Stomach (tissue), 9 donors: ENCODE measurements around the gene CDK19. TPM values are rescaled to one million over a fixed set of nuclear protein-coding genes. Genes with fewer than 3 reads are reported as not detected.
A peak's percentile ranks its signal among the peaks of the same experiment; 100 is the strongest.

Experiments used
- DNase-seq, 2 donors: peaks; one replicate each; pipeline versions ENCODE4 v3.0.0 to v3.0.0-alpha.2; 2013 to 2019
- H3K27ac ChIP-seq, 5 donors: fragments of 200-600 bp in 4 of 5; sonication (generic) in 4 of 5; one replicate each; pipeline ENCODE4 v1.5.1; 2013 to 2019; ENCODE audit warnings: mild to moderate bottlenecking in 1 of 5, moderate library complexity in 1 of 5
- H3K27me3 ChIP-seq, 3 donors: fragments of 200-600 bp; sonication (generic); one replicate each; pipeline ENCODE4 v1.5.1; 2017 to 2019; ENCODE audit warnings: mixed run types in 1 of 3
- H3K36me3 ChIP-seq, 4 donors: fragments of 200-600 bp; sonication (generic); 1 replicate in 3 of 4; 2 replicates in 1 of 4; pipeline ENCODE4 v1.5.1; 2016 to 2019
- H3K4me1 ChIP-seq, 4 donors: fragments of 200-600 bp; sonication (generic); one replicate each; pipeline ENCODE4 v1.5.1; 2016 to 2019
- H3K4me3 ChIP-seq, 4 donors: fragments of 200-600 bp; sonication (generic) in 3 of 4; one replicate each; pipeline ENCODE4 v1.5.1; 2016 to 2019; ENCODE audit warnings: mild to moderate bottlenecking in 1 of 4
- H3K9me3 ChIP-seq, 4 donors: fragments of 200-600 bp; sonication (generic); one replicate each; pipeline ENCODE4 v1.5.1; 2016 to 2019
- CTCF ChIP-seq, 7 experiments: fragments of 450-650 bp in 4 of 7; fragments of 200-600 bp in 3 of 7; sonication (generic) in 3 of 7; IDR thresholded peaks; one replicate each; pipeline ENCODE4 v1.5.1; 2016 to 2019; ENCODE audit warnings: antibody characterized with exemption in 7 of 7, control low read depth in 2 of 7, mild to moderate bottlenecking in 1 of 7
- EP300 ChIP-seq: sonication (generic); formaldehyde crosslinking; IDR thresholded peaks from one replicate; pipeline ENCODE4 v1.6.1; 2017; ENCODE audit warnings: antibody characterized with exemption
- POLR2A ChIP-seq, 4 donors: fragments of 450-650 bp; IDR thresholded peaks; one replicate each; pipeline ENCODE4 v1.6.1; 2016; ENCODE audit warnings: antibody characterized with exemption in 4 of 4, control low read depth in 2 of 4, mild to moderate bottlenecking in 1 of 4, moderate library complexity in 1 of 4
- POLR2AphosphoS5 ChIP-seq, 3 donors: sonication (generic); formaldehyde crosslinking; IDR thresholded peaks; one replicate each; pipeline ENCODE4 v1.6.1; 2016; ENCODE audit warnings: antibody characterized with exemption in 3 of 3
- WGBS, 5 donors: extraction: QIAGEN DNeasy Blood & Tissue Kit in 3 of 5; methylation state at CpG; one replicate each; pipeline versions ENCODE4 v1.1.5 to v1.1.7; 2013 to 2018; 5-methylcytosine and 5-hydroxymethylcytosine counted together
- intact Hi-C: fragments of 100-400 bp; cut with DNase I; formaldehyde crosslinking; loops from one replicate; pipeline ENCODE4 v1.15.1; 2023; ENCODE audit warnings: low total_unique reads
- polyA plus RNA-seq, 3 donors: library from polyadenylated mRNA; stranded (reverse); fragments of 200-250 nt; gene quantifications; one replicate each; pipeline ENCODE4 v1.2.3, GENCODE V29; 2013
- total RNA-seq, 5 donors: library from RNA; depleted of rRNA; stranded (reverse); fragments of >200 nt; gene quantifications; one replicate each; pipeline versions ENCODE4 v1.1.0 to v1.2.3, GENCODE V29; 2014 to 2016
- donor health status: healthy with polysubstance abuse.
- donor health status: Bipolar disorder and iron deficiency.
- donor health status: healthy.

CDK19 gene
- total and polyA plus RNA-seq, 8 donors, result 5.4 to 23.5 (median 7.5) TPM

- DNase-seq, result no peak
- peaks cover 4 to 19% (median 18%) of the 10 kb centered on the region in 4 donors for H3K4me1 ChIP-seq
- 88 to 97% (median 90%) methylated on average over 2 of the region's 2 CpGs for WGBS, 5 donors
- H3K9me3 ChIP-seq, result no peaks in the 10 kb centered on the region
- peaks cover 16 to 55% (median 34%) of the 10 kb centered on the region in 4 donors for H3K36me3 ChIP-seq
- H3K4me3 ChIP-seq, result no peak overlapping the region
- no peak overlapping the region for H3K27ac ChIP-seq
- no peaks in the 10 kb centered on the region for H3K27me3 ChIP-seq
- TF ChIP-seq EP300 (no peak), POLR2AphosphoS5 (IDR thresholded peaks at IDR 0.05) (no peak), CTCF (IDR thresholded peaks at IDR 0.05) (no peak)
- intact Hi-C loops, result no loop called here
Measured at GRCh38 chr6:110622912-110623578, 192.2 kb downstream of the CDK19 start.

GRCh38 chr6:110621061-110621460 lies 194.2 kb downstream of the CDK19 start:
- Histone ChIP-seq H3K36me3 (peaks cover 16 to 54% (median 38%) of the 10 kb centered on the region in 4 donors), H3K27ac (no peak overlapping the region), H3K27me3 (no peaks in the 10 kb centered on the region), H3K4me3 (no peak overlapping the region), H3K4me1 (peaks cover 4 to 19% (median 17%) of the 10 kb centered on the region in 4 donors), H3K9me3 (no peaks in the 10 kb centered on the region)
- intact Hi-C loops, result no loop called here
- TF ChIP-seq EP300, result no peak
- WGBS, 5 donors, result 88 to 94% (median 91%) methylated on average over 6 to 9 of the region's 9 CpGs
- no peak for DNase-seq

- Histone ChIP-seq H3K4me3 (no peak overlapping the region), H3K36me3 (peaks cover 16 to 51% (median 42%) of the 10 kb centered on the region in 4 donors), H3K27ac (no peak overlapping the region), H3K27me3 (no peaks in the 10 kb centered on the region), H3K9me3 (no peaks in the 10 kb centered on the region), H3K4me1 (peaks cover 4 to 19% (median 10%) of the 10 kb centered on the region in 4 donors)
- WGBS, 5 donors, result 25 to 59% (median 45%) methylated on average over 1 of the region's 1 CpG
- no peak for DNase-seq
- TF ChIP-seq POLR2AphosphoS5 (IDR thresholded peaks at IDR 0.05) (no peak), EP300 (no peak), CTCF (IDR thresholded peaks at IDR 0.05) (no peak), POLR2A (IDR thresholded peaks at IDR 0.05) (no peak)
- intact Hi-C loops, result no loop called here
Measured at GRCh38 chr6:110620065-110620464, 195.2 kb downstream of the CDK19 start.

GRCh38 chr6:110619275-110619908 lies 195.9 kb downstream of the CDK19 start:
- Histone ChIP-seq H3K4me3 (no peak overlapping the region), H3K36me3 (peaks cover 16 to 56% (median 46%) of the 10 kb centered on the region in 4 donors), H3K9me3 (no peaks in the 10 kb centered on the region), H3K27me3 (no peaks in the 10 kb centered on the region), H3K4me1 (peaks cover 4 to 19% (median 10%) of the 10 kb centered on the region in 4 donors), H3K27ac (peak overlapping the region in 1 of 5 donors; percentile 41)
- intact Hi-C loops, result no loop called here
- no peak for DNase-seq
- TF ChIP-seq CTCF (IDR thresholded peaks at IDR 0.05), result no peak
- 64 to 73% (median 71%) methylated on average over 2 of the region's 2 CpGs for WGBS, 5 donors
